H1 (cell line): Measurements from ENCODE around the gene COX7A2. TPM values are rescaled to one million over a fixed set of nuclear protein-coding genes. Genes with fewer than 3 reads are reported as not detected.

ENCODE experiments used
- CTCF ChIA-PET: fragments of 300-600 bp; sonication (Branson Sonifier 250); formaldehyde crosslinking; loops from one replicate; lab custom pipeline; 2021; ENCODE audit not compliant: partially characterized antibody; lab: Charles Lee
- POLR2A ChIA-PET: fragments of 300-600 bp; sonication (Branson Sonifier 250); formaldehyde crosslinking; loops from one replicate; lab custom pipeline; 2021; ENCODE audit warnings: inconsistent platforms; ENCODE audit not compliant: partially characterized antibody; lab: Charles Lee
- DNase-seq, 2 experiments: peaks; one replicate each; pipeline versions ENCODE4 v3.0.0 to v3.0.0-alpha.2; 2010 to 2022; ENCODE audit warnings: low spot score in 2 of 2, low read depth in 1 of 2, mixed read lengths in 1 of 2
- FAIRE-seq: peaks from 2 replicates; lab custom pipeline; 2011; peaks lifted over from hg19 to GRCh38; lab: Jason Lieb, UNC
- H2AFZ ChIP-seq: 2 replicates; pipeline ENCODE4 v1.8.1; 2012; ENCODE audit warnings: low read length, inconsistent platforms
- H2AK5ac ChIP-seq: 2 replicates; pipeline ENCODE4 v1.6.1; 2013; ENCODE audit warnings: low read depth, low read length
- H2BK120ac ChIP-seq: replicated peaks from 2 replicates; pipeline ENCODE3; 2013; ENCODE audit warnings: low read depth, low read length, inconsistent platforms
- H2BK12ac ChIP-seq: 2 replicates; pipeline ENCODE4 v1.6.1; 2013; ENCODE audit warnings: low read depth, low read length
- H2BK15ac ChIP-seq: 2 replicates; pipeline ENCODE4 v1.6.1; 2013; ENCODE audit warnings: low read length
- H2BK20ac ChIP-seq: 2 replicates; pipeline ENCODE4 v1.6.1; 2013; ENCODE audit warnings: low read length
- H2BK5ac ChIP-seq: 2 replicates; pipeline ENCODE4 v1.6.1; 2013; ENCODE audit warnings: low read depth, low read length
- H3K14ac ChIP-seq: 2 replicates; pipeline ENCODE4 v1.6.1; 2013; ENCODE audit warnings: inconsistent platforms; ENCODE audit not compliant: insufficient read length
- H3K18ac ChIP-seq: 2 replicates; pipeline ENCODE4 v1.6.1; 2013; ENCODE audit warnings: low read length; ENCODE audit errors: extremely low read depth
- H3K23ac ChIP-seq: 2 replicates; pipeline ENCODE4 v1.6.1; 2013; ENCODE audit warnings: inconsistent platforms; ENCODE audit not compliant: insufficient read length
- H3K23me2 ChIP-seq: 2 replicates; pipeline ENCODE4 v1.6.1; 2013; ENCODE audit warnings: low read depth, low read length
- H3K27ac ChIP-seq: 2 replicates; pipeline ENCODE4 v1.6.1; 2011; ENCODE audit warnings: low read depth, low read length, inconsistent platforms
- H3K27me3 ChIP-seq, 4 experiments: replicated peaks in 1 of 4; 1 replicate in 1 of 4; 2 replicates in 3 of 4; pipeline versions ENCODE4 v1.6.1 to v1.8.1; 2011 to 2013; ENCODE audit warnings: low read length in 3 of 4, mild to moderate bottlenecking in 3 of 4, inconsistent platforms in 2 of 4, mixed read lengths in 2 of 4, moderate library complexity in 1 of 4; ENCODE audit not compliant: control insufficient read depth in 3 of 4, insufficient read depth in 3 of 4; ENCODE audit errors: extremely low read depth in 1 of 4
- H3K36me3 ChIP-seq, 4 experiments: 2 replicates each; pipeline versions ENCODE4 v1.6.1 to v1.8.1; 2011 to 2013; ENCODE audit warnings: mild to moderate bottlenecking in 4 of 4, low read length in 3 of 4, moderate library complexity in 2 of 4, control low read depth in 1 of 4, inconsistent platforms in 1 of 4; ENCODE audit not compliant: insufficient read depth in 4 of 4, control insufficient read depth in 2 of 4
- H3K4ac ChIP-seq: replicated peaks from 2 replicates; pipeline ENCODE3; 2013; ENCODE audit warnings: low read length, low read depth, mixed read lengths, inconsistent platforms; ENCODE audit not compliant: insufficient read length
- H3K4me1 ChIP-seq, 4 experiments: replicated peaks in 1 of 4; 1 replicate in 1 of 4; 2 replicates in 3 of 4; pipeline versions ENCODE4 v1.6.1 to v1.8.1; 2011 to 2013; ENCODE audit warnings: low read length in 3 of 4, inconsistent platforms in 2 of 4, mixed read lengths in 1 of 4; ENCODE audit not compliant: insufficient read depth in 4 of 4, control insufficient read depth in 3 of 4
- H3K4me2 ChIP-seq, 2 experiments: 2 replicates each; pipeline versions ENCODE4 v1.6.1 to v1.8.1; 2011 to 2013; ENCODE audit warnings: low read depth in 2 of 2, low read length in 2 of 2, control low read depth in 1 of 2, inconsistent platforms in 1 of 2, mild to moderate bottlenecking in 1 of 2; ENCODE audit not compliant: insufficient read depth in 1 of 2
- H3K4me3 ChIP-seq, 4 experiments: fragments of 200-600, 300-600 bp in 1 of 4; sonication (generic), shearing (Covaris generic), sonication (Bioruptor Twin) in 1 of 4; 2 replicates each; pipeline versions ENCODE4 v1.5.1 to v1.8.1; 2011 to 2016; ENCODE audit warnings: low read length in 4 of 4, low read depth in 3 of 4, control low read depth in 2 of 4, inconsistent platforms in 2 of 4, mild to moderate bottlenecking in 2 of 4, mixed read lengths in 1 of 4, moderate library complexity in 1 of 4; ENCODE audit not compliant: insufficient read depth in 2 of 4; ENCODE audit errors: extremely low read depth in 1 of 4
- H3K56ac ChIP-seq: replicated peaks from 2 replicates; pipeline ENCODE3; 2013; ENCODE audit warnings: low read depth, mild to moderate bottlenecking, mixed read lengths, low read length, inconsistent platforms; ENCODE audit not compliant: insufficient read length
- H3K79me1 ChIP-seq: 2 replicates; pipeline ENCODE4 v1.6.1; 2013; ENCODE audit warnings: low read depth, low read length, control low read depth
- H3K79me2 ChIP-seq, 2 experiments: 2 replicates each; pipeline versions ENCODE4 v1.6.1 to v1.8.1; 2012 to 2013; ENCODE audit warnings: low read length in 2 of 2, mild to moderate bottlenecking in 2 of 2, inconsistent platforms in 1 of 2; ENCODE audit not compliant: insufficient read depth in 2 of 2, control insufficient read depth in 1 of 2
- H3K9ac ChIP-seq, 4 experiments: replicated peaks in 1 of 4; 1 replicate in 1 of 4; 2 replicates in 3 of 4; pipeline versions ENCODE4 v1.6.1 to v1.8.1; 2011 to 2013; ENCODE audit warnings: low read depth in 3 of 4, low read length in 3 of 4, control low read depth in 2 of 4, mild to moderate bottlenecking in 2 of 4, moderate library complexity in 2 of 4, inconsistent platforms in 1 of 4; ENCODE audit errors: extremely low read depth in 1 of 4
- H3K9me3 ChIP-seq, 2 experiments: 2 replicates each; pipeline versions ENCODE4 v1.6.1 to v1.8.1; 2012 to 2013; ENCODE audit warnings: mild to moderate bottlenecking in 2 of 2, moderate library complexity in 2 of 2, control low read depth in 1 of 2, inconsistent platforms in 1 of 2, low read depth in 1 of 2, low read length in 1 of 2, mixed read lengths in 1 of 2; ENCODE audit not compliant: insufficient read depth in 2 of 2
- H4K20me1 ChIP-seq, 2 experiments: replicated peaks in 1 of 2; 2 replicates each; pipeline versions ENCODE3 to v1.8.1; 2011 to 2013; ENCODE audit warnings: inconsistent platforms in 2 of 2, low read length in 2 of 2, mild to moderate bottlenecking in 1 of 2; ENCODE audit not compliant: insufficient read depth in 2 of 2, control insufficient read depth in 1 of 2
- H4K5ac ChIP-seq: 2 replicates; pipeline ENCODE4 v1.6.1; 2013; ENCODE audit warnings: low read length, low read depth, mixed read lengths, inconsistent platforms; ENCODE audit not compliant: insufficient read length
- H4K8ac ChIP-seq: 2 replicates; pipeline ENCODE4 v1.8.0; 2013; ENCODE audit warnings: mild to moderate bottlenecking, moderate library complexity, low read length, inconsistent platforms; ENCODE audit not compliant: insufficient read depth; ENCODE audit errors: extremely low read depth
- H4K91ac ChIP-seq: replicated peaks from 2 replicates; pipeline ENCODE3; 2013; ENCODE audit warnings: low read length, mixed read lengths, inconsistent platforms; ENCODE audit not compliant: insufficient read length
- BCL11A ChIP-seq, 2 experiments: IDR thresholded peaks; one replicate each; pipeline ENCODE4 v1.6.1; 2011; ENCODE audit warnings: low read depth in 2 of 2, low read length in 2 of 2, mild to moderate bottlenecking in 2 of 2
- CBX5 ChIP-seq: fragments of 300-800, 300-1000 bp; sonication (generic); IDR thresholded peaks from 2 replicates; pipeline ENCODE4 v1.7.1; 2016; ENCODE audit warnings: antibody characterized with exemption, low read length, low read depth
- CTBP2 ChIP-seq: IDR thresholded peaks from 2 replicates; pipeline ENCODE4 v1.7.0; 2011; ENCODE audit warnings: borderline replicate concordance, mild to moderate bottlenecking, moderate library complexity, mixed read lengths, low read length; ENCODE audit not compliant: insufficient read depth, insufficient read length
- JUND ChIP-seq: IDR thresholded peaks from 2 replicates; pipeline ENCODE4 v1.6.1; 2011; ENCODE audit warnings: mild to moderate bottlenecking, improper control_type of control experiment, low read length
- KDM5A ChIP-seq: fragments of 200-600 bp; IDR thresholded peaks from 2 replicates; pipeline ENCODE4 v1.7.1; 2012; ENCODE audit warnings: mild to moderate bottlenecking, low read length, inconsistent platforms, mixed read lengths
- PHF8 ChIP-seq: fragments of 200-600 bp; sonication (generic); conservative IDR thresholded peaks from 2 replicates; pipeline ENCODE4 v1.7.1; 2012; ENCODE audit warnings: low read depth, mild to moderate bottlenecking, inconsistent platforms, low read length, moderate library complexity
- RNF2 ChIP-seq: fragments of 200-900, 300-1000 bp; sonication (generic); IDR thresholded peaks from 2 replicates; pipeline ENCODE4 v1.7.1; 2016; ENCODE audit warnings: borderline replicate concordance, low read depth, mild to moderate bottlenecking, antibody characterized with exemption, low read length; ENCODE audit not compliant: poor library complexity, severe bottlenecking; ENCODE audit errors: missing control alignments
- SAP30 ChIP-seq: fragments of 300-600 bp; sonication (generic); IDR thresholded peaks from 2 replicates; pipeline ENCODE4 v1.7.1; 2012; ENCODE audit warnings: low read length, moderate library complexity, mild to moderate bottlenecking, inconsistent platforms; ENCODE audit not compliant: insufficient read depth, insufficient replicate concordance
- SP2 ChIP-seq: IDR thresholded peaks from 2 replicates; pipeline ENCODE4 v1.6.1; 2012; ENCODE audit warnings: mild to moderate bottlenecking, low read length, inconsistent platforms
- SUZ12 ChIP-seq: fragments of 200-600 bp; sonication (generic); IDR thresholded peaks from 2 replicates; pipeline ENCODE4 v1.6.1; 2012; ENCODE audit warnings: mild to moderate bottlenecking, inconsistent platforms, low read length, moderate library complexity, mixed read lengths
- WGBS, 2 experiments: shearing (Covaris generic) in 1 of 2; methylation state at CpG; one replicate each; pipeline versions ENCODE4 v1.1.6 to v1.1.7; 2013 to 2015; ENCODE audit warnings: low lambda C conversion rate in 2 of 2, mixed read lengths in 2 of 2, inconsistent platforms in 1 of 2, low coverage in 1 of 2, missing lambda C conversion rate in 1 of 2; ENCODE audit not compliant: insufficient replicate concordance in 2 of 2, insufficient coverage in 1 of 2, insufficient read length in 1 of 2; ENCODE audit errors: extremely low coverage in 1 of 2, missing lambda C conversion rate in 1 of 2; 5-methylcytosine and 5-hydroxymethylcytosine counted together
- polyA plus RNA-seq, 7 experiments: library from polyadenylated mRNA; depleted of rRNA in 3 of 7; stranded (reverse) in 5 of 7; unstranded in 2 of 7; fragments of >200 nt in 5 of 7; fragments of 200-250 nt in 2 of 7; gene quantifications; 1 replicate in 5 of 7; 2 replicates in 1 of 7; 4 replicates in 1 of 7; pipeline versions ENCODE4 v1.2.1 to v1.2.3, GENCODE V29; 2011 to 2013; ENCODE audit warnings: missing spikeins in 2 of 7, mixed read lengths in 2 of 7
- total RNA-seq: library from RNA; stranded (reverse); fragmentation: NEBNext Ultra II Directional; extraction: Animal tissue kit (Norgen Biotek cat#: 25700); gene quantifications from 2 replicates; pipeline ENCODE4 v1.2.1, GENCODE V29; 2021
- TF ChIP-seq, protein P1 (sequence below): IDR thresholded peaks from 2 replicates; pipeline ENCODE4 v1.6.1; 2012; ENCODE audit warnings: low read length, inconsistent platforms

The COX7A2 gene
- total and polyA plus RNA-seq, 2 of the 8 experiments (the other 6 are each of a cell fraction or from before 2014, with no cell fraction given): 262 to 468 TPM

DNA sequence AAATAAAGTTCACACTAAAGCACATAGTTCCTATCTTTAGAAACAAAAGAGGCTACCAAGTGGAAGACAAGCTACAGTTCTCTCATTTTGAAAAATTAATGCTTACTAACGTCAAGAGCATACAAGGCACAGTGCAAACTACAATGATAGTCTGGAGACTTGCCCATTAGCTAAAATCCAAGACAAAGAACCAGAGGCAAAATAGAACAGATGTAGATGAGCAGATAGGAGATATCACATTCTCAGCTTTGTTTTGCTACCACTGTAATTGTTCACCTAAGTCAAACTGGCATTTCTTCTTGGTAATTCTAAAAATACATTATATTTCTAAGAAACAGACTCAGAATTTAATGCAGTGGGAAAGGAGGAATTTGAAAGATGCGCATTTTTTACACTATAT, 35.8 kb upstream of the COX7A2 start:
- Histone ChIP-seq H3K4me3 (peak overlapping the region in 1 of 4 experiments; percentile 99; a peak in 1 of 8 replicates), H4K20me1 (peaks cover 2 to 4% of the 10 kb centered on the region in 2 experiments), H3K9me3 (no peaks in the 10 kb centered on the region), H2BK120ac (no peak overlapping the region), H3K4me2 (peak overlapping the region; percentile 7 to 20; a peak in 1 of 4 replicates), H3K23me2 (no peaks in the 10 kb centered on the region), H3K27ac (no peak overlapping the region; the same call in 1 of the 2 replicates), H3K9ac (no peak overlapping the region), H3K14ac (no peak overlapping the region), H3K36me3 (no peaks in the 10 kb centered on the region; a peak in 1 of 8 replicates), H3K4me1 (peaks cover 0 to 17% (median 8%) of the 10 kb centered on the region in 4 experiments; a peak in 3 of 7 replicates), H2BK5ac (no peak overlapping the region), H3K79me2 (peaks cover 31 to 98% of the 10 kb centered on the region in 2 experiments), H2AK5ac (no peak overlapping the region), H3K79me1 (peaks cover 3% of the 10 kb centered on the region; the same call in 1 of the 2 replicates), H3K23ac (no peak overlapping the region), H3K4ac (no peak overlapping the region), H2BK12ac (no peak overlapping the region), H3K56ac (no peak overlapping the region), H2BK15ac (no peak overlapping the region), H2AFZ (no peak overlapping the region), H4K91ac (no peak overlapping the region), H3K18ac (no peak overlapping the region), H3K27me3 (no peaks in the 10 kb centered on the region), H2BK20ac (no peak overlapping the region), H4K5ac (no peak overlapping the region), H4K8ac (no peak overlapping the region)
- ChIA-PET POLR2A (interaction anchor here (0.6 to 2.1 kb wide), 4 partner anchors 9 to 1763 kb away, joined by 3 to 7 read pairs (median 5); partner anchors contain the start of gene COX7A2), CTCF (interaction anchor here (1.7 to 8.7 kb wide), 2 partner anchors 12 to 246 kb away, joined by 4 to 66 read pairs; no protein-coding TSS in a partner anchor)
- no peak for DNase-seq
- peak; percentile 19 for FAIRE-seq
- WGBS, 2 experiments: 75% methylated on average over 2 of the region's 2 CpGs; no CpG with 5 or more reads in 1 of the 2 experiments
- TF ChIP-seq PHF8: no peak
- TF ChIP-seq CBX5: no peak
- TF ChIP-seq SAP30: no peak
- TF ChIP-seq KDM5A: no peak
- TF ChIP-seq SUZ12: no peak
- TF ChIP-seq, protein P1, sequence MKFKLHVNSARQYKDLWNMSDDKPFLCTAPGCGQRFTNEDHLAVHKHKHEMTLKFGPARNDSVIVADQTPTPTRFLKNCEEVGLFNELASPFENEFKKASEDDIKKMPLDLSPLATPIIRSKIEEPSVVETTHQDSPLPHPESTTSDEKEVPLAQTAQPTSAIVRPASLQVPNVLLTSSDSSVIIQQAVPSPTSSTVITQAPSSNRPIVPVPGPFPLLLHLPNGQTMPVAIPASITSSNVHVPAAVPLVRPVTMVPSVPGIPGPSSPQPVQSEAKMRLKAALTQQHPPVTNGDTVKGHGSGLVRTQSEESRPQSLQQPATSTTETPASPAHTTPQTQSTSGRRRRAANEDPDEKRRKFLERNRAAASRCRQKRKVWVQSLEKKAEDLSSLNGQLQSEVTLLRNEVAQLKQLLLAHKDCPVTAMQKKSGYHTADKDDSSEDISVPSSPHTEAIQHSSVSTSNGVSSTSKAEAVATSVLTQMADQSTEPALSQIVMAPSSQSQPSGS: no peak
- TF ChIP-seq BCL11A (IDR thresholded peaks at IDR 0.05; ENCODE audit: low read depth in 2 of 2, low read length in 2 of 2): no peak
- no peak for TF ChIP-seq RNF2
- TF ChIP-seq JUND: no peak
- no peak for TF ChIP-seq CTBP2
- TF ChIP-seq SP2: no peak
